CD4-positive, alpha-beta T cell treated with Interferon gamma for 1 hour (primary cell): Measurements from ENCODE around the gene ADGRF5.

Experiments used
- DNase-seq: peaks from one replicate; pipeline ENCODE4 v3.0.0-alpha.2; 2020

ADGRF5 gene

GRCh38 chr6:46932526-46933319, 11.0 kb upstream of the ADGRF5 start:
- DNase-seq, result no peak

GRCh38 chr6:46931416-46931815, 9.7 kb upstream of the ADGRF5 start:
- DNase-seq, result no peak

- DNase-seq, result no peak
Measured at GRCh38 chr6:46930331-46930730, 8.6 kb upstream of the ADGRF5 start.

- DNase-seq, result no peak
Measured at GRCh38 chr6:46927066-46927465, 5.3 kb upstream of the ADGRF5 start.

DNA sequence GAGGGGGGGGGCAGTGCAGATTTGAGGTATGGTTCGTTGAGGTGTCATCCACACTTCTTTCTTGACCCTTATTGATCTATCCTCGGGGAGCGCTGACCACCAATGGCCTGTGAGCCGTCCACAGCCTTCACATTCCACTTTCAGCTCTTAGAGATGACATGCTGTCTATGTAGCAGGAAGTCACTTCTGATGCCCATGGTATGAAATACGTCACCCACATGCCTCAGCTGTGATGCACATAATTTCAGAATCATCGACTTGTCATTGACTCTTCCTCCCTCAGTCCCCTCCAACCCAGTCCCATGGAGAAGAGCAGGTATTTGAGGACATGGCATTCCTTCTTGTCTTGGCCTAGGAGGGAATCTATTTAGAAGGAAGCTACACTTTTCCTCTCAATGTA, 4.7 kb upstream of the ADGRF5 start:
- DNase-seq, result no peak

DNA sequence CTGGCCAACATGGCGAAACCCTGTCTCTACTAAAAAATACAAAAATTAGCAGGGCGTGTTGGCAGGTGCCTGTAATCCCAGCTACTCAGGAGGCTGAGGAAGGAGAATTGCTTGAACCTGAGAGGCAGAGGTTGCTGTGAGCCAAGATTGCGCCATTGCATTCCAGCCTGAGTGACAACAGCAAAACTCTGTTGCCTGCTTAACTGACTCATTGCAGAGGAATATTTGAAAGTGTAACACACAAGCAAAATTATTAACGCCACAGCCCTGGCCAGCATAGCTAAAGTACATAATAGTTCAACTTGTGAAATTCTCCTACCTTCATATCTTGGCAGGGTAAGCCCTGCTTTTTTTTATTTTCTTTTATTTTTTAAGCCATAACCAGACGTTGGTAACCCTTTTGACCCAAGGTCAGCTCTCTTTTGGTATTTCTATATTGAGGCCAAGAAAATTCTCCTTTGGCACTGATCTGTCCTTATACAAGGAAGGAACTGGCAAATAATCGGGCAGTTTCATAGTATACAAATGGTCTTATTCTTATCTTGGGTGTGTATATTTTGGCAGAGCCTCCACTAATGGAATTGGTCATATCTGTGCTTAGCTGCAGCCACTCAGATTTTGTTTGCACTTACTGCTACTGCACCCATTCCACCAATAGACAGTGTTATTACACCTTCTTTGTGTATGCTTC, 4.0 kb upstream of the ADGRF5 start:
- DNase-seq, result no peak

DNA sequence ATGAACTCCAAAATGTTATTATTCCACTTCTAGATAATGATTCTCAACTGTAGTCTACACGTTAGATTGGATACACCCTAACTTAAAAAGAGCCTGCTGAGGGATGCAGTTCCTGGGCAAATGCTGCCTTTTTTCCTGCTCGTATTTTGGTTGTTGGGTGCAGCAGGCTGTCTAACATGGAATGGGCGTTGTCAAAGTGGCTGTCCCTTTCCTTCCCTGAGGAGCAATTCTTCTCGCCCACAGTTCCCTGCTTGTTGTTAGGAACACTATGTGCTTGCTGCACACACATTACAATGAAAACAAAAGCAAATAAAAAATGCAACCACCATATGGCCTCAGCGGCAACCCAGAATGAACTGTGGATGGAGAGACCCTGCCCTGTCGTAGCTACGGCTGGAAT, 1.7 kb upstream of the ADGRF5 start:
- DNase-seq, result no peak

DNA sequence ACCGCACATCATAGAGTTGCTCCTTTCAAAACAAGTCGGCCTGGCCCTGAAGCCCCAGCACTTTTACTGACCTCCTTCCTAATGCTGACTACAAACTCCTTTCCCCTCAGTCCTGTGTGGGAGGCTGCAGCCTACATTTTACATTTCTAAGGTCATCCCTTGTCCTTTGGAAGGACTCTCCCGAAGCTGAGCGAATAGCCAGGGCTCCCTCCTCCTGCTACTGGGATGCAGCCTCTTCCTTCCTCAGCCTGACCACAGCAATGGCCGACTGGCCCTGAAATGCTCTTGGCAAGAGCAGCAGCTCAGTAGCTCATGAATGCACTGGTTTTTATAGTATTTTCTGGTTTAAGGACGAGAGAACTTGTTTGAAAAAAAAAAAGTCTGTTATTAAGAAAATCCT, 679 bp downstream of the ADGRF5 start:
- DNase-seq, result no peak

- DNase-seq, result no peak
Measured at GRCh38 chr6:46918806-46919205, 2.9 kb downstream of the ADGRF5 start.

DNA sequence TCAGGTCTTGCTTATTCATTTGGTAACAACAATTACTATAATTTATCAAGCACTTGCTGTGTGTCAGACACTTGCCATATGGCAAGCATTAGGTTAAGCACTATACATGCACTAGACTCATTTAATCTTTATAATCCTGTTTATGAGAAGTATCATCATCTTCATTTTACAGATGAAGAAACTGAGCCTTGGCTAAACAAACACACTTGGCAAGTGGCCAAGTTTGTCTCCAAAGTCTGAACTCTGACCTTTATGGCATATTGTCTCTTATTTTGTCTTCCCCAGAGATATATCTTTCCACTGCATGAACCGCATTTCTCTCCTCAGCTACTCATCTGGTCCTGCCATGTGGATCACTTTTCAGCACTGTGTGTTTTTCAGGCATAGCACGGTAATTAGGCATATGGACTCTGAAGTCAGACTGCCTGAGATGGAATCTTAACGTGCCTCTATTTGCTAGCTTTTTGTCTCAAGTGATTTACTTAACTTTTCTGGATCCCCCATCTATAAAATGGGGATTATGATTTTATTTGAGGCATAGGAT, 4.7 kb downstream of the ADGRF5 start:
- DNase-seq, result no peak

GRCh38 chr6:46915866-46916265, 5.9 kb downstream of the ADGRF5 start:
- no peak for DNase-seq

GRCh38 chr6:46915380-46915779, 6.4 kb downstream of the ADGRF5 start:
- no peak for DNase-seq

DNA sequence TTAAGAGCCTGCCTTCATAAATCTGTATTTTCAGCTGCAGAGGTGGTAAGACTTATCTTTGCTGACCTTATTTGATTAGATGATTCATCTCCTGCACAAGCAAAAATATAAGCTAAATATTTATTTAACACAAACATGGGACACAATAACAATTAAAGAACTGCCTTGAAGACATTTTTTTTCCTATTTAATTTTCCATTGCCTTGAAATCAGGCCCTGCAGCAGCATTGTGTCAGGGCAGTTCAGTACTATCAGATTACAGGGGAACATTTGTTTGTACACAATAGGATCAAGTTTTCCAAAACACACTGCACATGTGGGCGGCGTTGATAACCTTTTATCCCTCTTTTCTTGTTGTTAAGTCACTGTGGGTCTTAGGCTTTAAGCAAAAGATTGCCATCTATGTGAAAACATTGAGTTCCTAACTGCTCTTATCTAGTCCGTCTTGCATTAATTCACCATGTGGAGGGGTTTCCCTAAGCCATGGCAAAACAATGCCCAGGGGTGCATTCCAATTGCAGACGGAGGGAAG, 7.4 kb downstream of the ADGRF5 start:
- no peak for DNase-seq

DNA sequence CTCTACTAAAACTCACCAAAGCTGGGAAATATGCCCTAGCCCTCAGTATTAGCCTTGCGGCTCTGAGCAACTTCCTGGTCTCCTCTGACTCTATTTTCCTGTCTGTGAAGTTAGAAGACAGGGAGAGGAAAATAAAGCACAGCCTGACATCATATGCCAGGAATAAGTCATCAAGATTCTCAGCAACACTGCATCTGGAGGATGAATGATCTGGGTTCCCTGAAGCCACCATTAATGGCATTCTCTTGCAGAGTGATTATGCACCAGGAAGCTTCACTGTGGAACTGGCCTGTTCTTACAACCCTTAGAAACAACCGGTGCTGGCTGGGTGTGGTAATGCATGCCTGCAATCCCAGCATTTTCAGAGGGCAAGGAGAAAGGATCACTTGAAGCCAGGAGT, 12.4 kb downstream of the ADGRF5 start:
- no peak for DNase-seq

GRCh38 chr6:46906776-46907175, 15.0 kb downstream of the ADGRF5 start:
- DNase-seq, result no peak

- no peak for DNase-seq
Measured at GRCh38 chr6:46904117-46904516, 17.6 kb downstream of the ADGRF5 start.

DNA sequence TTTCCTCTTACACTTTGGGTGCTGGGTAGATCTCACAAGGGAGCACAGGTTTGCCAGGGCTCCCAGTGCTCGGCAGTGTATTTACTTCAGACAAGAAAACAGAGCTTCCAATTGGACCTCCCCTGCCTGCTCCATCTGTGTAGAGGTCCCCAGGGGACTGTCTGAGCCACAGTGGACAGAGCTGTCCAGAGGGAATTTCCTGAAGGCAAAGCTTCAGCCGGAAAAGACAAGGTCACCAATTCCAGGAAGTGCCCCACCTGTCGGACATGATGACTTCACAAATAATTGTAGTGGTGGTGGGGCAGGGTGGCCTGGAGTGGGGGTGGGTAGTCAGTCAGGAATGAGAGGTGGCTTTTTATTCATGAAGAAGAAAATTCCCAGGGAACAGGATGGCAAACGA, 18.6 kb downstream of the ADGRF5 start:
- DNase-seq, result no peak

- DNase-seq, result no peak
Measured at GRCh38 chr6:46901882-46902314, 19.8 kb downstream of the ADGRF5 start.

GRCh38 chr6:46900266-46900665, 21.5 kb downstream of the ADGRF5 start:
- DNase-seq, result no peak

DNA sequence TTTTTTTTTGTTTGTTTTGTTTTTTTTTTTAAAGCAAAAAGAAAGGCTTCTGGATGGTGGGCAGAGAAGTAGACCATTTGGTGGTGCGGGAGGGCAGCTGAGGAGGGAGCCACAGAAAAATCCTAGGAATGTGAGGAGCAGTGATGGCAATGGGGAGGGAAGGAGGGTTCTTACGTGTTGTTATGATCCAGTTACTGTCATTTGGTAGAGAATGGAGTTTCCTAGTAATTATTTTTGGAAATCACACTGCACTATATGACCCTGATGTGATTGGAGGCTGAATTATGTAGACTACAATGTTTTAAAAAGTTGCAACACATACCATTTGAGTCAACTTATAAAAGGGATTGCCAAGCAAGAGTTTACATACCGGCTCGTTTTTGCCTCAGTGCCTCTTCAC, 22.1 kb downstream of the ADGRF5 start:
- no peak for DNase-seq

- DNase-seq, result no peak
Measured at GRCh38 chr6:46898006-46898405, 23.7 kb downstream of the ADGRF5 start.

DNA sequence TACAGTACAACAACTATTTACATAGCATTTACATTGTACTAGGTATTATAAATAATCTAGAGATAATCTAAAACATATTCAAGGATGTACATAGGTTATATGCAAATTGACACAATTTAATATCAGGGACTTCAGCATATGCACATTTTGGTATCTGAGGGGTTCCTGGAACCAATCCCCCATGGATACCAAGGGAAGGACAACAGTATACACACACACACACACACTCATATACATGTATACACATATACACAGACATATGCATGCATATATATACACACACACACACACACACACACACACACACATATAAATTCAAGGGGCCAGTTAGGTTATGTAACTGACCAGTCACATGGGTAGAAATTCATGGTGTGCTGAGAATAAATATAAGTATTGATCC, 24.9 kb downstream of the ADGRF5 start:
- no peak for DNase-seq

DNA sequence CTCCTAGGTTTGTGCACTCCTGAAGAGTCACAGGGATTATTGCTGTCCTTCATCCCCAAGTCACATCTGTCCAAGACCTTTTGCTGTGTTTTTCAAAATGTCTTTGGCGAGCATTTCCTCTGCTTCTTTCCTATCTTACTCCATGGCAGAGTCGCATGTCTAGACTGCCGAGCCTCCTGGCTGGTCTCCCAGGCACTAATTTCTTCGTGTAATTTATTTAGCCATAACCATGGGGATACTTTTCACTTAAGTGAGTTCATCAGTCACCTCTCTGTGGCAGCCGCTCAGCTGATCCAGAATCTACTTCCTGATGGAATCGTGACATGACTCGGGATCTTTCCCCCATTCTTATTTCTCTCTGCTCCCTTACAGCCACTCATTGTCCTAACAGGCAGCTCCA, 25.8 kb downstream of the ADGRF5 start:
- DNase-seq, result no peak

GRCh38 chr6:46894433-46894832, 27.3 kb downstream of the ADGRF5 start:
- DNase-seq, result no peak
